Thoracic aorta (tissue), 2 donors: Measurements from ENCODE around the gene KXD1. TPM values are rescaled to one million over a fixed set of nuclear protein-coding genes. Genes with fewer than 3 reads are reported as not detected.
"Not testable (repeated sequence)": the region's sequence is repeated elsewhere in the genome, so short reads cannot be mapped to it uniquely, and the experiment has no call there.

Experiments
- ATAC-seq: fragments of 150-250 bp; one replicate; pipeline ENCODE4 v1.8.0; 2017; ENCODE audit warnings: low read depth; ENCODE audit not compliant: insufficient number of reproducible peaks, low FRiP score
- DNase-seq: peaks from one replicate; pipeline ENCODE4 v3.0.0-alpha.2; 2020; ENCODE audit warnings: low spot score
- H3K27ac ChIP-seq, 2 donors: fragments of 200-600 bp; sonication (generic); 1 replicate in 1 of 2; 2 replicates in 1 of 2; pipeline ENCODE4 v1.5.1; 2016; ENCODE audit warnings: mild to moderate bottlenecking in 2 of 2, moderate library complexity in 2 of 2
- H3K27me3 ChIP-seq: fragments of 200-600 bp; sonication (generic); replicated peaks from 2 replicates; pipeline ENCODE4 v1.6.0; 2016; ENCODE audit warnings: mild to moderate bottlenecking; ENCODE audit not compliant: insufficient read depth
- H3K36me3 ChIP-seq: fragments of 200-600 bp; sonication (generic); one replicate; pipeline ENCODE4 v1.5.1; 2016
- H3K4me1 ChIP-seq, 2 donors: fragments of 200-600 bp; sonication (generic); 1 replicate in 1 of 2; 2 replicates in 1 of 2; pipeline versions ENCODE4 v1.5.1 to v1.6.0; 2016; ENCODE audit warnings: low read depth in 2 of 2, mild to moderate bottlenecking in 1 of 2; ENCODE audit not compliant: control insufficient read depth in 1 of 2
- H3K4me3 ChIP-seq: fragments of 200-600 bp; sonication (generic); 2 replicates; pipeline ENCODE4 v1.5.1; 2016; ENCODE audit warnings: mild to moderate bottlenecking
- H3K9me3 ChIP-seq: fragments of 200-600 bp; sonication (generic); 2 replicates; pipeline ENCODE4 v1.5.1; 2016
- CTCF ChIP-seq: fragments of 200-600 bp; sonication (generic); IDR thresholded peaks from one replicate; pipeline ENCODE4 v1.5.1; 2019; ENCODE audit warnings: antibody characterized with exemption
- total RNA-seq, 2 donors: library from RNA; depleted of rRNA; stranded (reverse); fragments of >200 nt; gene quantifications; one replicate each; pipeline versions ENCODE4 v1.1.0 to v1.2.3, GENCODE V29; 2016

Gene KXD1
- total RNA-seq, 2 donors from 2014 or later: 99.6 to 174 TPM

GRCh38 chr19:18597809-18598660, 40.4 kb downstream of the KXD1 start:
- Histone ChIP-seq H3K4me3 (no peak overlapping the region), H3K4me1 (peaks cover 8 to 15% of the 10 kb centered on the region in 2 donors), H3K27ac (no peak overlapping the region), H3K27me3 (no peaks in the 10 kb centered on the region), H3K9me3 (no peaks in the 10 kb centered on the region), H3K36me3 (no peaks in the 10 kb centered on the region)
- ATAC-seq (no peak), DNase-seq (no peak)
- no peak for TF ChIP-seq CTCF

DNA sequence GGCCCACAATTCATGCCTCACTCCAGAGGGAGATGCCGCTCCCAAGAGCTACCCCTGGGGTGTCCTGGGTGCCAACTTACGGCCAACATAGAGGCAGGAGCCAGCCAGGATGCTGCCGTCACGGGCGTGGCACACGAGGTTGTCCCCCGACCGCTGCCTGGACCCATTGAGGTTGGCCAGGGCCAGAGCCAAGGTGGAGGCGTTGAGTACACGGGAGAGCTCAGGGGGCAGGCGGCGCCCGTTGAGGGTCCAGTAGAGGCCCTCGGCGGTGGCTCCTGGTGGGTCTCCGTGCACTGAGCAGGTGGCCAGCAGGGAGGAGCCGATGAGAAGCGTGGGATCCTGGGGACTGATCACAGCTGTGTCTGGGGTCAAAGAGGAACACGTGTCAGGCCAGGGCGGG, 41.8 kb downstream of the KXD1 start:
- peaks cover 7 to 22% of the 10 kb centered on the region in 2 donors for H3K4me1 ChIP-seq
- TF ChIP-seq CTCF: no peak
- no peaks in the 10 kb centered on the region for H3K9me3 ChIP-seq
- no peaks in the 10 kb centered on the region for H3K36me3 ChIP-seq
- no peak for DNase-seq
- peaks cover 7% of the 10 kb centered on the region for H3K27me3 ChIP-seq
- no peak for ATAC-seq
- H3K27ac ChIP-seq: no peak overlapping the region
- no peak overlapping the region for H3K4me3 ChIP-seq

GRCh38 chr19:18600692-18601397, 43.2 kb downstream of the KXD1 start:
- H3K27me3 ChIP-seq, H3K36me3 ChIP-seq, H3K4me3 ChIP-seq, DNase-seq, H3K27ac ChIP-seq, H3K9me3 ChIP-seq, ATAC-seq: not testable (repeated sequence)
- H3K4me1 ChIP-seq: peaks cover 0 to 21% of the 10 kb centered on the region in 2 donors

DNA sequence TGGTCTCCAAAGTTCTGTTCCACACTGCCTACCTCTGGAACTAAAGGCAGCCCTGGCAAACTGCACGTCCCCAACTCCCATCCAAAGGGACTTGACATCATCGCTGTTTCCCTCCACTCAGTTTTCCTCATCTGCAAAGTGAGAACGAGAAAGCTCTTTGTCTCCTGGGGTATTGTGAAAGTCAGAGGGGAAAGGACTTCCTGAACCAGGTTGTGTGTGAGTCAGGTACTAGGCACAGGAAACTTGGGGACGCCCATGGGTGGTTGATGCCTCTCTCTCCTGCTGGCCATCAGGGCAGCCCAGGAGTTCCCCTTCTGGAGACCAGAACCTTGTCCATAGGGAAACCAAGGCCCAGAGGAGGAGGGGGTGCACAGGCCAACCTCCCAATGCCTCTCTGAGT, 44.2 kb downstream of the KXD1 start:
- DNase-seq: no peak
- Histone ChIP-seq H3K4me3 (no peak overlapping the region), H3K27ac (no peak overlapping the region), H3K27me3 (peaks cover 9% of the 10 kb centered on the region), H3K9me3 (no peaks in the 10 kb centered on the region), H3K4me1 (peaks cover 0 to 27% of the 10 kb centered on the region in 2 donors), H3K36me3 (no peaks in the 10 kb centered on the region)
- no peak for TF ChIP-seq CTCF
- ATAC-seq: no peak

DNA sequence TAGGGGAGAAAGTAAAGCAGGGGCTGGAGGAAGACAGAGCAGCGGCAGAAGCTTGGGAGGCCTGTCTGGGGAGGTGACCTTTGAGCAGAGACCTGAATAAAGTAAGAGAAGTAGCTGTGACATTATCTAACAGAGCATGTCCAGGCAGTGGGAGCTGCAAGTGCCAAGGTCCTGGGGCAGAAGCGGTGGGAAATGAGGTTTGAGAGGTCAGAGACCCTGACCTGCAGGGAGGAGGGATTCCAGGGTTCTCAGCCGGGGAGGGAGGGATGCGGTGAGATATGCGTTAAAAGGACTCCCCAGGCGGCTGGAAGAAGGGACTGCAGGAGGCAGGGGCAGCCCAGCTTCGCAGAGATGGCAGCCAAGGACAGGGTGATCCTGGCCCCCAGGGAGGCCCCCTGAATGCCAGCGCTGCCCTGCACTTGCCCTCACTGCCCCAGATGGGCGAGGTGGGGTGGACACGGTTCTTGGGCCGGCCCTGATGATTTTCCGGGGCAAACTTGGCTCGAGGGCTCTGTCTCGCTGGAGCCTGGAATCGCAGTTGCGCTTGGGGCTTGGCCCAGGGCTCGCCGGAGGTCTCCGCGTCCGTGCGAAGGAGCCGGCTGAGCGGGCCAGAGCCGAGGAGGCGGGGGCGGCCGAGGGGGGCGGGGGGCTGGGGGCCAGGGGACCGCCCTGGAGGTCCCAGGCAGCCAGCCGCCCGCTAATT, 45.7 kb downstream of the KXD1 start:
- no peaks in the 10 kb centered on the region for H3K36me3 ChIP-seq
- ATAC-seq: no peak

More for the DNA sequence above, 45.7 kb downstream of the KXD1 start:
- Histone ChIP-seq H3K27me3 (peaks cover 20% of the 10 kb centered on the region), H3K9me3 (no peaks in the 10 kb centered on the region), H3K4me1 (peaks cover 4 to 37% of the 10 kb centered on the region in 2 donors), H3K27ac (no peak overlapping the region), H3K4me3 (peak overlapping the region; percentile 35)
- TF ChIP-seq CTCF: peak; percentile 40
- no peak for DNase-seq
